ENCODE data around the gene TOX2. TPM values are rescaled to one million over a fixed set of nuclear protein-coding genes. Genes with fewer than 3 reads are reported as not detected.

TOX2 gene
- total and polyA plus RNA-seq, 2 of the 8 experiments (the other 6 are each of a cell fraction or from before 2014, with no cell fraction given) = 1.8 to 3.4 TPM

GRCh38 chr20:43955750-43956191 lies 41.1 kb downstream of the TOX2 start:
- no peak overlapping the region for H3K9ac ChIP-seq (replicated peaks in 1 of 4; ENCODE audit: extremely low read depth in 1 of 4, low read depth in 3 of 4, low read length in 3 of 4)
- H2BK120ac ChIP-seq (replicated peaks; ENCODE audit: low read depth, low read length) = no peak overlapping the region
- peak overlapping the region; percentile 25; the same call in 1 of the 2 replicates for H4K8ac ChIP-seq (ENCODE audit: extremely low read depth, insufficient read depth, low read length)
- FAIRE-seq (no peak), DNase-seq (ENCODE audit: low read depth in 1 of 2, low spot score in 2 of 2) (no peak)
- H3K27ac ChIP-seq (ENCODE audit: low read depth, low read length) = no peak overlapping the region
- ChIA-PET POLR2A (ENCODE audit: partially characterized antibody) (interaction anchor here (0.9 to 1.1 kb wide), 2 partner anchors 9 to 35 kb away, joined by 3 read pairs; no protein-coding TSS in a partner anchor), CTCF (ENCODE audit: partially characterized antibody) (interaction anchor here (0.8 to 2.3 kb wide), 5 partner anchors 8 to 206 kb away, joined by 3 to 6 read pairs (median 4); no protein-coding TSS in a partner anchor)
- H3K23ac ChIP-seq (ENCODE audit: insufficient read length) = no peak overlapping the region
- 92% methylated on average over 8 of the region's 8 CpGs; no CpG with 5 or more reads in 1 of the 2 experiments for WGBS, 2 experiments (ENCODE audit: extremely low coverage in 1 of 2, insufficient coverage in 1 of 2, insufficient read length in 1 of 2, insufficient replicate concordance in 2 of 2, low coverage in 1 of 2, low lambda C conversion rate in 2 of 2, missing lambda C conversion rate in 1 of 2)
- H4K91ac ChIP-seq (replicated peaks; ENCODE audit: insufficient read length, low read length) = no peak overlapping the region
- no peaks in the 10 kb centered on the region for H3K79me2 ChIP-seq (ENCODE audit: control insufficient read depth in 1 of 2, insufficient read depth in 2 of 2, low read length in 2 of 2)
- H2BK5ac ChIP-seq (ENCODE audit: low read depth, low read length) = no peak overlapping the region
- H3K14ac ChIP-seq (ENCODE audit: insufficient read length) = no peak overlapping the region
- H3K4me3 ChIP-seq (ENCODE audit: extremely low read depth in 1 of 4, insufficient read depth in 2 of 4, low read depth in 3 of 4, low read length in 4 of 4) = no peak overlapping the region
- H3K18ac ChIP-seq (ENCODE audit: extremely low read depth, low read length) = peak overlapping the region; percentile 32; the same call in 1 of the 2 replicates
- no peak overlapping the region for H3K4me2 ChIP-seq (ENCODE audit: insufficient read depth in 1 of 2, low read depth in 2 of 2, low read length in 2 of 2)
- 0 out of 2 replicates have a peak overlapping the region, but pooled peaks have one; percentile 27 for H2BK12ac ChIP-seq (ENCODE audit: low read depth, low read length)
- H3K4ac ChIP-seq (replicated peaks; ENCODE audit: insufficient read length, low read depth, low read length) = no peak overlapping the region
- no peak overlapping the region for H3K56ac ChIP-seq (replicated peaks; ENCODE audit: insufficient read length, low read depth, low read length)
- no peaks in the 10 kb centered on the region; the same call in 1 of the 2 replicates for H3K23me2 ChIP-seq (ENCODE audit: low read depth, low read length)
- peaks cover 2 to 6% (median 3%) of the 10 kb centered on the region in 4 experiments; a peak in 4 of 7 replicates for H3K4me1 ChIP-seq (replicated peaks in 1 of 4; ENCODE audit: control insufficient read depth in 3 of 4, insufficient read depth in 4 of 4, low read length in 3 of 4)
- H3K36me3 ChIP-seq (ENCODE audit: control insufficient read depth in 2 of 4, insufficient read depth in 4 of 4, low read length in 3 of 4) = no peaks in the 10 kb centered on the region
- no peak overlapping the region for H2BK20ac ChIP-seq (ENCODE audit: low read length)
- no peaks in the 10 kb centered on the region; the same call in 1 of the 2 replicates for H3K79me1 ChIP-seq (ENCODE audit: low read depth, low read length)
- no peak overlapping the region for H2BK15ac ChIP-seq (ENCODE audit: low read length)
- no peaks in the 10 kb centered on the region; a peak in 1 of 7 replicates for H3K27me3 ChIP-seq (replicated peaks in 1 of 4; ENCODE audit: control insufficient read depth in 3 of 4, extremely low read depth in 1 of 4, insufficient read depth in 3 of 4, low read length in 3 of 4)
- H3K9me3 ChIP-seq (ENCODE audit: insufficient read depth in 2 of 2, low read depth in 1 of 2, low read length in 1 of 2) = no peaks in the 10 kb centered on the region
- H2AFZ ChIP-seq (ENCODE audit: low read length) = no peak overlapping the region
- H2AK5ac ChIP-seq (ENCODE audit: low read depth, low read length) = no peak overlapping the region
- H4K20me1 ChIP-seq (replicated peaks in 1 of 2; ENCODE audit: control insufficient read depth in 1 of 2, insufficient read depth in 2 of 2, low read length in 2 of 2) = no peaks in the 10 kb centered on the region
- no peak overlapping the region for H4K5ac ChIP-seq (ENCODE audit: insufficient read length, low read depth, low read length)
- TF ChIP-seq ZNF274 (IDR thresholded peaks at IDR 0.05; ENCODE audit: borderline replicate concordance, extremely low read depth, low read length) = no peak

All from H1 (cell line).